ENCODE results near the gene MYO1A. TPM values are rescaled to one million over a fixed set of nuclear protein-coding genes. Genes with fewer than 3 reads are reported as not detected.

MYO1A gene
- total and polyA plus RNA-seq, 2 of the 13 experiments (the other 11 are each of a cell fraction or from before 2014, with no cell fraction given) = 5.3 to 6.0 TPM

GRCh38 chr12:57008178-57008577 is 41.8 kb downstream of the MYO1A start:
- peak overlapping the region; percentile 66; the same call in 1 of the 2 replicates for H3K4me2 ChIP-seq (ENCODE audit: low read depth, low read length)
- TF ChIP-seq RAD21 (CRISPR knock-in tag; IDR thresholded peaks at IDR 0.05) (peak; percentile 46; the same call in 1 of the 2 replicates), CTCF (CRISPR knock-in tag; IDR thresholded peaks at IDR 0.05) (peak; percentile 79), STAG1 (CRISPR knock-in tag; IDR thresholded peaks at IDR 0.05) (peak; percentile 77), LCORL (IDR thresholded peaks at IDR 0.05) (no peak), LCORL (CRISPR knock-in tag; IDR thresholded peaks at IDR 0.05) (peak; percentile 5; the same call in 1 of the 2 replicates), SMC3 (IDR thresholded peaks at IDR 0.05; ENCODE audit: low read length) (peak; percentile 43; the same call in 1 of the 2 replicates), SIX4 (CRISPR knock-in tag; IDR thresholded peaks at IDR 0.05) (no peak)
- H3K9ac ChIP-seq (ENCODE audit: insufficient read depth, low read depth, low read length) = no peak overlapping the region
- peaks cover 42% of the 10 kb centered on the region for H3K4me1 ChIP-seq (ENCODE audit: insufficient read depth, low read length)
- H4K20me1 ChIP-seq (ENCODE audit: insufficient read depth, low read length) = no peaks in the 10 kb centered on the region
- peaks cover 3 to 9% of the 10 kb centered on the region in 2 experiments; a peak in 3 of 5 replicates for H3K27me3 ChIP-seq (ENCODE audit: control insufficient read depth in 1 of 2, insufficient read depth in 2 of 2, low read length in 2 of 2)
- CTCF ChIA-PET (ENCODE audit: low intra/inter-chr PET ratio, low total read pairs) = interaction anchor here (1.1 to 4.6 kb wide), 3 partner anchors 54 to 104 kb away, joined by 3 to 72 read pairs (median 4); no protein-coding TSS in a partner anchor
- ATAC-seq = peak; percentile 49
- DNase-seq (ENCODE audit: low spot score) = peak; percentile 59
- peaks cover 6 to 16% of the 10 kb centered on the region in 2 experiments for H3K36me3 ChIP-seq (replicated peaks in 1 of 2; ENCODE audit: control insufficient read depth in 1 of 2, insufficient read depth in 2 of 2, low read length in 2 of 2)
- H3K79me2 ChIP-seq (ENCODE audit: insufficient read depth, low read length) = peaks cover 14% of the 10 kb centered on the region
- POLR2A ChIA-PET = interaction anchor here (1.1 to 1.7 kb wide), 2 partner anchors 10 to 41 kb away, joined by 5 to 7 read pairs; no protein-coding TSS in a partner anchor
- intact Hi-C loops (cut with micrococcal nuclease; ENCODE audit: unreplicated experiment) = loop anchor here (1.0 to 2.0 kb wide), 2 partner anchors 54 to 105 kb away; no protein-coding TSS in a partner anchor
- in situ Hi-C loops (cut with HindIII; ENCODE audit: extremely low pct_ligation_motif_present, low pct_unique_long_range_greater_than_20kb) = loop anchor here (5.0 kb wide), 2 partner anchors 44 to 104 kb away; partner anchors contain the start of genes MYO1A and STAT6
- H3K27ac ChIP-seq (ENCODE audit: extremely low read length, insufficient read depth, low read length) = no peak overlapping the region
- H2AFZ ChIP-seq (ENCODE audit: low read length) = no peak overlapping the region
- peak; percentile 85 for FAIRE-seq
- no TSS peak for BruUV-seq (replicated peaks)
- no peak overlapping the region for H3K4me3 ChIP-seq (replicated peaks in 1 of 3; ENCODE audit: insufficient read depth in 1 of 3, low read depth in 2 of 3, low read length in 3 of 3)
- no peaks in the 10 kb centered on the region for H3K9me3 ChIP-seq (ENCODE audit: low read length)

Data from HepG2 (cell line).